GM21367 (cell line): ENCODE results near the gene KLHL33.

ENCODE experiments used
- ATAC-seq: cut with Tn5 transposase; IDR thresholded peaks from one replicate; pipeline ENCODE4 v1.9.1; 2021; ENCODE audit not compliant: unreplicated experiment

KLHL33 gene, protein sequence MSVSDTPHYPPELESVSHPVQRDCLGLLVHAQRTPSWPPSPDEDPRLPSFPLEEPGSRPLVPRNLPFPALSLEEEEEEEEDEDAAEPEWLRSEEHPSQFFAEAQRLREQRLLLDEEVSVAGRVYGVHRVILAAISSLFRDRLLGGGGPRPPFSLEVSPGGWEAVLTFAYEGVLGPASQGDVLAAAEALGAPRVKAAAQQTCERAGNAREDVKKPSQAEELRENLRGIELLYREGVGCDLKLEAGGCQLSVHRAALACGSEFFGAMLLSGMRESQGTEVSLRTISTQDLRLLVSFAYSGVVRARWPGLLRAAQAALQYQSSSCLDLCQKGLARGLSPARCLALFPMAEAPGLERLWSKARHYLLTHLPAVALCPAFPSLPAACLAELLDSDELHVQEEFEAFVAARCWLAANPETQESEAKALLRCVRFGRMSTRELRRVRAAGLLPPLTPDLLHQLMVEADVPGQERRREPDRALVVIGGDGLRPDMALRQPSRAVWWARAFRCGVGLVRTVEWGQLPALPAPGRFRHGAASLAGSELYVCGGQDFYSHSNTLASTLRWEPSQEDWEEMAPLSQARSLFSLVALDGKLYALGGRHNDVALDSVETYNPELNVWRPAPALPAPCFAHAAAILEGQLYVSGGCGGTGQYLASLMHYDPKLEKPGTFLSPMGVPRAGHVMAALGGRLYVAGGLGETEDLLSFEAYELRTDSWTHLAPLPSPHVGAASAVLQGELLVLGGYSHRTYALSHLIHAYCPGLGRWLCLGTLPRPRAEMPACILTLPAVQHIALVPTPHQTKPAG

DNA sequence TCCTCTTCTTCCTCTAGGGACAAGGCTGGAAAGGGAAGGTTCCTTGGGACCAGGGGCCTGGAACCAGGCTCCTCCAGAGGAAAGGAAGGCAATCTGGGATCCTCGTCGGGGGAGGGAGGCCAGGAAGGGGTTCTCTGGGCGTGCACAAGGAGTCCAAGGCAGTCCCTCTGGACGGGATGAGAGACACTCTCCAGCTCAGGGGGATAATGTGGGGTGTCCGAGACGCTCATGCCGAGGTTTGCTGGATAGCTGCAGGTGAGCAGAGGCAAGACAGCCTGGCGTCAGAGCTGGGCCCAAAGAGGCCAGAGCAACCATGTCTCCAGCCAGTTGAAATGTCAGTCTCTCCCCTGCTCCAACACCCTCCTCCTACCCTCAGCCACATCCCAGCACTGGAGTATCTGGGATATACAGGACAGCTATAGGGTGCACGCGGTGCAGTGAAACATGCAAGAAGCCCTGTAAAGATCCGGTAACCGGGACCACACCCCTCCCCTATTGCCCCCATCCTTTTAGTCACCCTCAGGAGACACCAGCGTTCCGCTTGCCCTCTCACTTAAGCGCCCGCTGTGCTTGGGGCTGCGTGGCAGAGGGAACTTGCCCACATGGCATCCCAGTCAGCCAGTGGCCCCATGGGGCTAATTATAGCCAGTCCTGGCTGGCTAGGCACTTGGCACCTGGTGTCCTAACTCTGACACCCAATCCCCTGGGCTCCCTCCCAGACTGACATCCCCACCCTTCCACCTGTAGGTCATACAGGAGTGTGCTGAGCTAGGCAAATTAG is at the start of gene KLHL33:
TSS of gene KLHL33 (minus strand) at position 585 of the 781 bp plus-strand sequence. CDS start at position 230, 355 bp downstream.
- ATAC-seq: no peak

DNA sequence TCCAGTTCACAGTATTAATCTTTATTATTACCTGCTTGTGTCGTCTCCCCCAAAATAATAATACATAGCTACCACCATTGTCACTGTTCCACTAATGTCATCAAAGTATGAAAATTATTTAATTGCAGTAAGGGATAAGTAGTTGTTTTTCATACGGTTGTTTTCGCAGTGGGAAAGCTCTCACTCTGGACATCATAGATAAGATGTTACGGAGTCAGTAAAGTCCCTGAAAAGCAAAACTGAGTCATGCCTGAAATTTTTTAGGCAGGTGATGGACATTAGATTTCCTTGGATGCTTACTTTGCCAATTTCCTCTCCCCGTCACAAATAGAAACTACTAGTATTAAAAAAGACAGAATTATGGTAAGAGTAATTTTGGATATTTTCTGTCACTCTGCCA is 46.4 kb upstream of the KLHL33 start:
- ATAC-seq: no peak

- no peak for ATAC-seq
These were observed 42.9 kb upstream of the KLHL33 start for GRCh38 chr14:20478894-20479293.

- ATAC-seq: no peak
These were observed 41.4 kb upstream of the KLHL33 start for GRCh38 chr14:20477211-20477876.

- ATAC-seq: no peak
These were observed 40.8 kb upstream of the KLHL33 start for GRCh38 chr14:20476776-20477175.

- no peak for ATAC-seq
These were observed 36.7 kb upstream of the KLHL33 start for GRCh38 chr14:20472536-20473169.

- ATAC-seq: no peak
These were observed 34.6 kb upstream of the KLHL33 start for GRCh38 chr14:20470603-20470901.

- peak; percentile 29 for ATAC-seq
These were observed 34.1 kb upstream of the KLHL33 start for GRCh38 chr14:20469890-20470602.

DNA sequence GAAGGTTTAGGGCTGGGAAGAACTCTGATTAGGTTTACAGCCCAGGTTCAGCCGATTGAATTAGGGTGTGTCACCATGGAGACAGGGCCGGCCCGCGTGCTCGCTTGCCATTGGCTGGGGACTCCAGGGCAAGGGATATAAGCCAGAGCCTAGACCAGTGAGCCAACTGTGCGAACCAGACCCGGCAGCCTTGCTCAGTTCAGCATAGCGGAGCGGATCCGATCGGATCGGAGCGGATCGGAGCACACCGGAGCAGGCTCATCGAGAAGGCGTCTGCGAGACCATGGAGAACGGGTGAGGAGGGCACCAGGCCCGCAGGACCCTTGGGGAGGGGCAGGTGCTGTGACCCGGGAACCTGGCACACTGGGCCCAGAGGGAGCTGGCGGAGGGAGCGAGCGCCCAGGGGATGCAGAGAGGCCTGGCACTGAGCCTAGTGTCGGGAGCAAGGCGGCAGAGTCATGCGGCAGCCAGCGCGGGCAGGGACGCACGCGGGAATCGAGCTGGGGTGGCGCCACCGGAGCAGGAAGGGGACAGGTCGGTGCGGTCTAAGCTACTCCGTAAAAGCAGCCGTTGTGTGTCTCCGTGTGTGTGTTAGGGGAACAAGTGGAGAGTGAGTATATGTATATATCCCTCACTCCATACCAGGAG is 33.4 kb upstream of the KLHL33 start, which contains the start of gene PNP:
TSS of gene PNP (plus strand) at position 165 of the 648 bp plus-strand sequence. CDS start at position 284, 119 bp downstream.
- peak; percentile 86 for ATAC-seq

DNA sequence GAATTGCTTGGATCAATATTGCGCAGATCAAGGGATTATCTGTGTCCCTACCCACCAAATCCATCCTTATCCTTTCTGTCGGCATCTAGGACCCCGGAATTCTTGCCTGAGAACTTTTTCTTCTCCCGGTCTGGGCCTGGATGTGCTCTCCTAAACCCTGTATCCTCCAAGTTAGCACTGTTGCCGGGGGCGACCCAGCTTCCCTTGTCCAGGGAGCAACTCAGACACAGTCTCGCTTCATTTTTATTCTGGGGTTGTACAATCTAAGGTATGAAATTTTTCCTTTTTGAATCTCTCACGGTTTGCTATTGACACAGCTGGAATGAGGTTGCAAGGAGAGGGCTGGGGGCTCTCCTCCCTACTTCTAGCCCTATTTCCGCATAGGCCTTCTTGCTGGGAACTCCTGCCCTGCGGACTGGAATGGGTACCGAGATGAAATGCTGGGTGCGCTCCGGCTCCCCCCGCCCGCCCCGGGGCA is 32.8 kb upstream of the KLHL33 start:
- no peak for ATAC-seq

DNA sequence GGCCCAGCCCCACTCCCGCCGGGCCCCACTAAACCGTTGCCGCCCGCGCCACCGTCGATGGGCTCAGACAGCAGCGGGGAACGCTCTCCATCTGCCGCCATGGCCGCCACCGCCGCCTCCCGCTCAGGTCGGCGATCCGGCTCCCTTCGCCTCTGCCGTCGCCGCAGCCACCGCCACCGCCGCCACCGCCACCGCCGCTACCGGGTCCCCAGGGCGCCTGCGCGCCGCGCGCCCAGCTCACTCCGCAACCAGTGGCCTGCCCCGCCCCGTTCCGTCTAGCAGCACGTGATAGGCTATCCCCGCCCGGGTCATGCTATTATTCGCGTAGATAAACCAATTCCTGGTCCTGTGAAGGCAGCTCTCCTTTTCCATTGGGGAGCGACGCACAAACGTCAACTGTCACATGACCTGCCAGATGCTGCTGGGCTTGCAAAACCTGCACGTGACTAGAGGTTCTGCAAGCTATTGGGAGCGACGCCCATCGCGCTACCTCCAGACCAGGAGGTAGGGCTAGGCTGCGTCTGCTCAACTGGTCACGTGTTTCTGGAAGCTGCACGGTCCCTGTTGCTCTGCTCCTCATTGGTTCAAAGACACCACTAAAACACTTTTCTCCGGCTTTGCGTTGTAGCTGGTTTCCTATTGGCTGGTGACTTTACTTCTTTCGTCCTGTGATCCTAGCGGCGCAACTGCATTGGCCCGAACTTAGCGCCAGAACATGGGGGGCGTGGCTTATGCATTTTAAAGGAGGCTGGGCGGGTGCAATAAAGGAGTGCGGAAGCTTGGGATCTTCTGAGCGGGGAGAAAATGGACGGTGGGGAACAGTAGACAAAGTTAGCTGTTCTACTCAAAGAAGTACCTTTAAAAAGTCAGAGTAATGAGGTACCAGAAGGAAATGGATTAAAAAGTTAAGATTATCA is 25.5 kb upstream of the KLHL33 start, which contains the start of gene PIP4P1:
TSS of gene PIP4P1 (minus strand) at position 210 of the 917 bp plus-strand sequence. CDS start at position 101, 109 bp downstream.
- peak; percentile 91 for ATAC-seq

DNA sequence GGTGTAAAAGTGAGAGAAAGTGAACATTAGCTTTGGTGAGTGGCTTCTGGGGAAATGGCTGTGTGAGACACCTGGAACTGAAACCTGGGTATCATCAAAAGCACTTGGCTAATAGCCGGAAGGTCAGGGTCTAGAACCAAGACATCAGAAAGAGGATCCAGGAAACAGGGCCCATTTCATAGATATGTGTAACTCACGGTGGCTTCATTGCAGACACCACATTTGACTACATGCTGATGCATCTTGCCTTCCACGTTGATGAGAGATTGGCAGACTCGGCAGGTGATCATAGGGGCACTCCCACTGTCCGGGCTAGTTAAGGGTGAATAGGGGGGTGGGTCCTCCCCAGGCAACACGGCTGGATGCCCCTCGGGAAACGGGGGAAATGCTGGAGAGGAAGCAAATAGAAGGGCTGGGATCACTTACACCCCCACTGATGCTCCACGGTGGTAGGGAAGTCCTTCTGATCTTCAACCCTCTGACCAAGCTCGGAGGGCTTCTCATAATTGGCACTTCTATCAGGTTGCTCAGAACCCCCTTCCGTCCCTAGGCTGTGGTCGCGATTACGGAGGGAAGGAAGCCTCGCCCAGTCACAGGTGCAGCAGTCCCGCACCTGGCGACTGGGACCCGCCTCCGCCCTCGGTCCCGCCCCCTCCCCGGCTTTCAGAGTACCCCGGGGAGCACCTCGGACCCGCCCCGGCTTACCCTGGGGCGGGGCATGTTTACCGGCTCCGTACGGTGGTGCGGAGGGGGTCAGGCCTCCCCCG is 24.7 kb upstream of the KLHL33 start:
- ATAC-seq: no peak

GRCh38 chr14:20458031-20458789 is 22.2 kb upstream of the KLHL33 start:
- ATAC-seq: no peak

- no peak for ATAC-seq
These were observed 21.0 kb upstream of the KLHL33 start for GRCh38 chr14:20456971-20457370.

GRCh38 chr14:20455355-20456300 is 19.7 kb upstream of the KLHL33 start:
- ATAC-seq: peak; percentile 33
